ENCODE results near the gene UPK2. TPM values are rescaled to one million over a fixed set of nuclear protein-coding genes. Genes with fewer than 3 reads are reported as not detected.

The UPK2 gene
- total and polyA plus RNA-seq, 2 of the 13 experiments (the other 11 are each of a cell fraction or from before 2014, with no cell fraction given), result not detected

DNA sequence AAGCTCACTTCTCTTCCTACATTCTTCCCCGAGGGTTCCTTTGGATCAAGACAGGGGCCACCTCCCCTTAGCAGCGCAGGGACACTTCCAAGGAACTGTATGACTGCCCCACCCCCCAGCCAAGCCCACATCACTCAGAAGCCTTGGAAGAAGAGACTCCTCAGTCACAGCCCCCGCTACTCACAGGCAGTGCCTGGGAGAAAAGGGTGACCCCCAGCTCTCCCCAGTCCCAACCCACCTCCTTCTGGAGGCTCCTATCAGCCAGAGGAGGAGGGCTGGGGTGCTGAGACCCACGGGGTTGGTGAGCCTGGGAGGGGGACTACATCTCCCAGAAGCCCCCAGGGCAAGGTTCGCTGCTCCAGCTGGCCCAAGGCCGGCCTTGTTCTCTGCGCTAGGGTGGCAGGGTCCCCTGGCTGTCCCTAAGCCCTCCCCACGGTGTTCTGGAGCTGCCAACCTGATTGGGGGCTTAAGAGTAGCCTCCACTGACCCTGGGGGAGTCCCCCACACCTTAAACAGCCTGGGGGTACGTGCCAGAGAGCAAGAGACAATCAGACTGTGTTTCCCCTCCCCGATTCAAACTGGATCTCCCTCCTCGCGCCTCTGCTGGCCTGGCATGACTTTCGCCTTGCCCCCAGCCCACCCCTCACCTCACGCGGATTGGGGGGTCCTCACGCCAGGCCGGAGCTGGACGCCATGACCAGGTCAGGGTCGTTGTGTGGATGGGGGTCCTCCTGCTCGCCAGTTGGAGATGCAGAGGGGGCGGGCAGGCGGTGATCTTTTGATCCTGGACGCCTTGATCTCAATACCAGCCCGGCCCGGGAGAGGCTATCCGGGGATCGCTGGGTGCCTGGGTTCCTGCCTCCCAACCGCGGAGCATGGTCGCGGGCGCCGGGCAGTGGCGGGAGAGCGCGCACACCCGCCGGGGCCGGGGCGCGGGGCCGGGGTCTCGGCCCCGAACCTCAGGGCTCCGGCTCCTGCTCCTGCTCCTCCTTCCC lies 31.2 kb upstream of the UPK2 start (continued):
- TF ChIP-seq HNRNPK (IDR thresholded peaks at IDR 0.05; ENCODE audit: low read depth, low read length, poor library complexity, severe bottlenecking) (no peak), RBAK (CRISPR knock-in tag; IDR thresholded peaks at IDR 0.05) (no peak), ZNF460 (CRISPR knock-in tag; IDR thresholded peaks at IDR 0.05; ENCODE audit: borderline replicate concordance) (no peak), KLF16 (CRISPR knock-in tag; IDR thresholded peaks at IDR 0.05) (0 out of 4 replicates have a peak, but pooled peaks of 1 of the 2 experiments have one; percentile 43), RELA (CRISPR knock-in tag; IDR thresholded peaks at IDR 0.05) (no peak), SNRNP70 (IDR thresholded peaks at IDR 0.05; ENCODE audit: low read depth, low read length) (no peak), NR3C1 (CRISPR knock-in tag; IDR thresholded peaks at IDR 0.05) (no peak), ZMYM3 (CRISPR knock-in tag; IDR thresholded peaks at IDR 0.05) (no peak), ZBTB21 (CRISPR knock-in tag; IDR thresholded peaks at IDR 0.05) (no peak), ZNF451 (CRISPR knock-in tag; IDR thresholded peaks at IDR 0.05) (no peak), ZNF619 (CRISPR knock-in tag; IDR thresholded peaks at IDR 0.05) (no peak), ZNF296 (CRISPR knock-in tag; conservative IDR thresholded peaks at IDR 0.05) (no peak), IRX3 (CRISPR knock-in tag; IDR thresholded peaks at IDR 0.05; ENCODE audit: borderline replicate concordance, low read depth) (no peak), EP300 (IDR thresholded peaks at IDR 0.05; ENCODE audit: low read depth in 2 of 2, low read length in 2 of 2) (0 out of 4 replicates have a peak, but pooled peaks of 1 of the 2 experiments have one; percentile 8), EP300 (CRISPR knock-in tag; IDR thresholded peaks at IDR 0.05; ENCODE audit: borderline replicate concordance) (no peak), ZNF577 (CRISPR knock-in tag; IDR thresholded peaks at IDR 0.05; ENCODE audit: borderline replicate concordance, low read depth) (no peak), NFATC3 (CRISPR knock-in tag; IDR thresholded peaks at IDR 0.05) (no peak), KLF15 (CRISPR knock-in tag; IDR thresholded peaks at IDR 0.05; ENCODE audit: borderline replicate concordance) (no peak), ZNF367 (CRISPR knock-in tag; IDR thresholded peaks at IDR 0.05; ENCODE audit: borderline replicate concordance) (no peak)
- TF ChIP-seq, protein P1, sequence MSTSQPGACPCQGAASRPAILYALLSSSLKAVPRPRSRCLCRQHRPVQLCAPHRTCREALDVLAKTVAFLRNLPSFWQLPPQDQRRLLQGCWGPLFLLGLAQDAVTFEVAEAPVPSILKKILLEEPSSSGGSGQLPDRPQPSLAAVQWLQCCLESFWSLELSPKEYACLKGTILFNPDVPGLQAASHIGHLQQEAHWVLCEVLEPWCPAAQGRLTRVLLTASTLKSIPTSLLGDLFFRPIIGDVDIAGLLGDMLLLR (CRISPR knock-in tag; IDR thresholded peaks at IDR 0.05), result no peak
- TF ChIP-seq, protein P2, sequence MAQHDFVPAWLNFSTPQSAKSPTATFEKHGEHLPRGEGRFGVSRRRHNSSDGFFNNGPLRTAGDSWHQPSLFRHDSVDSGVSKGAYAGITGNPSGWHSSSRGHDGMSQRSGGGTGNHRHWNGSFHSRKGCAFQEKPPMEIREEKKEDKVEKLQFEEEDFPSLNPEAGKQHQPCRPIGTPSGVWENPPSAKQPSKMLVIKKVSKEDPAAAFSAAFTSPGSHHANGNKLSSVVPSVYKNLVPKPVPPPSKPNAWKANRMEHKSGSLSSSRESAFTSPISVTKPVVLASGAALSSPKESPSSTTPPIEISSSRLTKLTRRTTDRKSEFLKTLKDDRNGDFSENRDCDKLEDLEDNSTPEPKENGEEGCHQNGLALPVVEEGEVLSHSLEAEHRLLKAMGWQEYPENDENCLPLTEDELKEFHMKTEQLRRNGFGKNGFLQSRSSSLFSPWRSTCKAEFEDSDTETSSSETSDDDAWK (CRISPR knock-in tag; IDR thresholded peaks at IDR 0.05), result no peak
- TF ChIP-seq, protein P3, sequence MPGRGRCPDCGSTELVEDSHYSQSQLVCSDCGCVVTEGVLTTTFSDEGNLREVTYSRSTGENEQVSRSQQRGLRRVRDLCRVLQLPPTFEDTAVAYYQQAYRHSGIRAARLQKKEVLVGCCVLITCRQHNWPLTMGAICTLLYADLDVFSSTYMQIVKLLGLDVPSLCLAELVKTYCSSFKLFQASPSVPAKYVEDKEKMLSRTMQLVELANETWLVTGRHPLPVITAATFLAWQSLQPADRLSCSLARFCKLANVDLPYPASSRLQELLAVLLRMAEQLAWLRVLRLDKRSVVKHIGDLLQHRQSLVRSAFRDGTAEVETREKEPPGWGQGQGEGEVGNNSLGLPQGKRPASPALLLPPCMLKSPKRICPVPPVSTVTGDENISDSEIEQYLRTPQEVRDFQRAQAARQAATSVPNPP (CRISPR knock-in tag; IDR thresholded peaks at IDR 0.05), result no peak
- TF ChIP-seq, protein P4, sequence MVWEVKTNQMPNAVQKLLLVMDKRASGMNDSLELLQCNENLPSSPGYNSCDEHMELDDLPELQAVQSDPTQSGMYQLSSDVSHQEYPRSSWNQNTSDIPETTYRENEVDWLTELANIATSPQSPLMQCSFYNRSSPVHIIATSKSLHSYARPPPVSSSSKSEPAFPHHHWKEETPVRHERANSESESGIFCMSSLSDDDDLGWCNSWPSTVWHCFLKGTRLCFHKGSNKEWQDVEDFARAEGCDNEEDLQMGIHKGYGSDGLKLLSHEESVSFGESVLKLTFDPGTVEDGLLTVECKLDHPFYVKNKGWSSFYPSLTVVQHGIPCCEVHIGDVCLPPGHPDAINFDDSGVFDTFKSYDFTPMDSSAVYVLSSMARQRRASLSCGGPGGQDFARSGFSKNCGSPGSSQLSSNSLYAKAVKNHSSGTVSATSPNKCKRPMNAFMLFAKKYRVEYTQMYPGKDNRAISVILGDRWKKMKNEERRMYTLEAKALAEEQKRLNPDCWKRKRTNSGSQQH (CRISPR knock-in tag; IDR thresholded peaks at IDR 0.05; ENCODE audit: low read depth), result no peak
- TF ChIP-seq, protein P5, sequence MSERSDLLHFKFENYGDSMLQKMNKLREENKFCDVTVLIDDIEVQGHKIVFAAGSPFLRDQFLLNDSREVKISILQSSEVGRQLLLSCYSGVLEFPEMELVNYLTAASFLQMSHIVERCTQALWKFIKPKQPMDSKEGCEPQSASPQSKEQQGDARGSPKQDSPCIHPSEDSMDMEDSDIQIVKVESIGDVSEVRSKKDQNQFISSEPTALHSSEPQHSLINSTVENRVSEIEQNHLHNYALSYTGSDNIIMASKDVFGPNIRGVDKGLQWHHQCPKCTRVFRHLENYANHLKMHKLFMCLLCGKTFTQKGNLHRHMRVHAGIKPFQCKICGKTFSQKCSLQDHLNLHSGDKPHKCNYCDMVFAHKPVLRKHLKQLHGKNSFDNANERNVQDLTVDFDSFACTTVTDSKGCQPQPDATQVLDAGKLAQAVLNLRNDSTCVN (CRISPR knock-in tag; IDR thresholded peaks at IDR 0.05; ENCODE audit: borderline replicate concordance), result no peak

Measured in HepG2 (cell line).